Measurements from ENCODE around the gene SLC25A29. TPM values are rescaled to one million over a fixed set of nuclear protein-coding genes. Genes with fewer than 3 reads are reported as not detected.

SLC25A29 gene
- total and polyA plus RNA-seq, 7 donors, result 3.0 to 40.4 (median 26.7) TPM

DNA sequence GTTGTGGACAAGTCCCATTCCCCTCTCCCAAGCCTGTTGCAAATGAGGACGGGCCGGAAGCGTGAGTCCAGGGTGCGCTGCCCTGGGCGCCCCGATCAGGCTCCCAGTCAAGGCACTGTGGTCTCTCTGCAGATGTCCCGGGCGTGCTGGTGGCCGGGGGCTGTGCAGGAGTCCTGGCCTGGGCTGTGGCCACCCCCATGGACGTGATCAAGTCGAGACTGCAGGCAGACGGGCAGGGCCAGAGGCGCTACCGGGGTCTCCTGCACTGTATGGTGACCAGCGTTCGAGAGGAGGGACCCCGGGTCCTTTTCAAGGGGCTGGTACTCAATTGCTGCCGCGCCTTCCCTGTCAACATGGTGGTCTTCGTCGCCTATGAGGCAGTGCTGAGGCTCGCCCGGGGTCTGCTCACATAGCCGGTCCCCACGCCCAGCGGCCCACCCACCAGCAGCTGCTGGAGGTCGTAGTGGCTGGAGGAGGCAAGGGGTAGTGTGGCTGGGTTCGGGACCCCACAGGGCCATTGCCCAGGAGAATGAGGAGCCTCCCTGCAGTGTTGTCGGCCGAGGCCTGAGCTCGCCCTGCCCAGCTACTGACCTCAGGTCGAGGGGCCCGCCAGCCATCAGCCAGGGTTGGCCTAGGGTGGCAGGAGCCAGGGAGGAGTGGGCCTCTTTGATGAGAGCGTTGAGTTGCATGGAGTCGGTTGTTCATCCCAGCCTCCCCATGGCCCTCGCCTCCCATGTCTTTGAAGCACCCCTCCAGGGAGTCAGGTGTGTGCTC lies 23.2 kb upstream of the SLC25A29 start:
- TF ChIP-seq EP300 (IDR thresholded peaks at IDR 0.05), result no peak
- no peak for TF ChIP-seq POLR2AphosphoS5 (IDR thresholded peaks at IDR 0.05)
- TF ChIP-seq, protein P1, sequence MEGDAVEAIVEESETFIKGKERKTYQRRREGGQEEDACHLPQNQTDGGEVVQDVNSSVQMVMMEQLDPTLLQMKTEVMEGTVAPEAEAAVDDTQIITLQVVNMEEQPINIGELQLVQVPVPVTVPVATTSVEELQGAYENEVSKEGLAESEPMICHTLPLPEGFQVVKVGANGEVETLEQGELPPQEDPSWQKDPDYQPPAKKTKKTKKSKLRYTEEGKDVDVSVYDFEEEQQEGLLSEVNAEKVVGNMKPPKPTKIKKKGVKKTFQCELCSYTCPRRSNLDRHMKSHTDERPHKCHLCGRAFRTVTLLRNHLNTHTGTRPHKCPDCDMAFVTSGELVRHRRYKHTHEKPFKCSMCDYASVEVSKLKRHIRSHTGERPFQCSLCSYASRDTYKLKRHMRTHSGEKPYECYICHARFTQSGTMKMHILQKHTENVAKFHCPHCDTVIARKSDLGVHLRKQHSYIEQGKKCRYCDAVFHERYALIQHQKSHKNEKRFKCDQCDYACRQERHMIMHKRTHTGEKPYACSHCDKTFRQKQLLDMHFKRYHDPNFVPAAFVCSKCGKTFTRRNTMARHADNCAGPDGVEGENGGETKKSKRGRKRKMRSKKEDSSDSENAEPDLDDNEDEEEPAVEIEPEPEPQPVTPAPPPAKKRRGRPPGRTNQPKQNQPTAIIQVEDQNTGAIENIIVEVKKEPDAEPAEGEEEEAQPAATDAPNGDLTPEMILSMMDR (IDR thresholded peaks at IDR 0.05), result no peak
- no peak for TF ChIP-seq POLR2A (IDR thresholded peaks at IDR 0.05)
- Histone ChIP-seq H3K9me3 (no peaks in the 10 kb centered on the region), H3K27me3 (no peaks in the 10 kb centered on the region), H3K4me3 (no peak overlapping the region), H3K4me1 (no peaks in the 10 kb centered on the region), H3K27ac (no peak overlapping the region), H3K36me3 (peaks cover 0 to 15% (median under 1%) of the 10 kb centered on the region in 4 donors)
- WGBS, 2 donors, result 88 to 93% methylated on average over 36 of the region's 36 CpGs
- no peak for DNase-seq
- intact Hi-C loops (cut with DNase I), result no loop called here

DNA sequence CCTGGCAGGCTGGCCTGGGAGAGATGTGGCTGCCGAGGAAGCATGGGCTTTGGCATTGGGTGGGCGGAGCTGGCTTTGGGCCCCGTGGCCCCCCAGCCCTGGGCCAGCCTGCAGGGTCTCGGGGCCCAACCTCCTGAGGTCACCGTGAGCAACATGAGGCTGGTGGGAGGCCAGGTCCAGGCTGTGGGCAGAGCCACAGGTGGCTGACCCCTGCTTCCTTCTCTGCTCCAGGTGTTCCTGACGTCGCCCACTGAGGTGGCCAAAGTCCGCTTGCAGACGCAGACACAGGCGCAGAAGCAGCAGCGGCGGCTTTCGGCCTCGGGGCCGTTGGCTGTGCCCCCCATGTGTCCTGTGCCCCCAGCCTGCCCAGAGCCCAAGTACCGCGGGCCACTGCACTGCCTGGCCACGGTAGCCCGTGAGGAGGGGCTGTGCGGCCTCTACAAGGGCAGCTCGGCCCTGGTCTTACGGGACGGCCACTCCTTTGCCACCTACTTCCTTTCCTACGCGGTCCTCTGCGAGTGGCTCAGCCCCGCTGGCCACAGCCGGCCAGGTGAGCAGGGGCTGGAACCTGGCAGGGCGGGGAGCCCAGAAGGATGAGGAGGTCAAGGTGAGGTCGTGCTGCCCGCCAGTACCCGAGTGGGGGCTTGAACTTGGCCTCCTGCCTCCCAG lies 22.4 kb upstream of the SLC25A29 start:
- intact Hi-C loops (cut with DNase I), result no loop called here
- H3K4me3 ChIP-seq, result no peak overlapping the region
- no peak overlapping the region for H3K27ac ChIP-seq

GRCh38 chr14:100327128-100327527 lies 20.9 kb upstream of the SLC25A29 start:
- no peak for DNase-seq
- Histone ChIP-seq H3K4me1 (no peaks in the 10 kb centered on the region), H3K9me3 (no peaks in the 10 kb centered on the region), H3K36me3 (no peaks in the 10 kb centered on the region), H3K4me3 (no peak overlapping the region), H3K27me3 (no peaks in the 10 kb centered on the region), H3K27ac (no peak overlapping the region)
- WGBS, 2 donors, result 95 to 96% methylated on average over 24 of the region's 24 CpGs
- TF ChIP-seq POLR2AphosphoS5 (IDR thresholded peaks at IDR 0.05), result no peak
- TF ChIP-seq, protein P1 (IDR thresholded peaks at IDR 0.05), result no peak
- intact Hi-C loops (cut with DNase I), result no loop called here

More for the DNA sequence above, 22.4 kb upstream of the SLC25A29 start:
- no peak for TF ChIP-seq POLR2A (IDR thresholded peaks at IDR 0.05)
- TF ChIP-seq, protein P1 (IDR thresholded peaks at IDR 0.05), result no peak
- TF ChIP-seq EP300 (IDR thresholded peaks at IDR 0.05), result no peak
- TF ChIP-seq POLR2AphosphoS5 (IDR thresholded peaks at IDR 0.05), result no peak
- peaks cover 0 to 8% (median 0%) of the 10 kb centered on the region in 4 donors for H3K36me3 ChIP-seq
- no peaks in the 10 kb centered on the region for H3K9me3 ChIP-seq
- H3K27me3 ChIP-seq, result no peaks in the 10 kb centered on the region
- WGBS, 2 donors, result 22 to 74% methylated on average over 32 of the region's 32 CpGs
- no peaks in the 10 kb centered on the region for H3K4me1 ChIP-seq
- no peak for DNase-seq

- 87 to 92% methylated on average over 13 of the region's 13 CpGs for WGBS, 2 donors
- Histone ChIP-seq H3K27me3 (no peaks in the 10 kb centered on the region), H3K4me1 (no peaks in the 10 kb centered on the region), H3K36me3 (no peaks in the 10 kb centered on the region), H3K9me3 (no peaks in the 10 kb centered on the region), H3K27ac (no peak overlapping the region), H3K4me3 (no peak overlapping the region)
- intact Hi-C loops (cut with DNase I), result no loop called here
- TF ChIP-seq POLR2AphosphoS5 (IDR thresholded peaks at IDR 0.05), result no peak
- no peak for TF ChIP-seq EP300 (IDR thresholded peaks at IDR 0.05)
- TF ChIP-seq, protein P1 (IDR thresholded peaks at IDR 0.05), result no peak
- TF ChIP-seq POLR2A (IDR thresholded peaks at IDR 0.05), result no peak
- DNase-seq, result no peak
Observed at GRCh38 chr14:100325958-100326357, 19.7 kb upstream of the SLC25A29 start.

All from sigmoid colon (tissue), 7 donors.